ENCODE data around the gene CMIP.

GRCh38 chr16:81716478-81717225 lies 272.0 kb downstream of the CMIP start:
- TF ChIP-seq CTCF (IDR thresholded peaks at IDR 0.05) (no peak), POLR2A (IDR thresholded peaks at IDR 0.05) (no peak)

Data from Peyer's patch (tissue), 4 donors.